GM10847 (cell line): ENCODE results near the gene SLC29A1.
A peak's percentile ranks its signal among the peaks of the same experiment; 100 is the strongest.

Source experiments
- POLR2A ChIP-seq: IDR thresholded peaks from 2 replicates; pipeline ENCODE4 v1.6.1; 2011; ENCODE audit not compliant: insufficient read length; ENCODE audit errors: extremely low read depth

The SLC29A1 gene

GRCh38 chr6:44263354-44264100 is 40.1 kb downstream of the SLC29A1 start:
- TF ChIP-seq POLR2A: peak; percentile 35

- TF ChIP-seq POLR2A: peak; percentile 22
These were observed 41.0 kb downstream of the SLC29A1 start for GRCh38 chr6:44264154-44265006.

- peak; percentile 87 for TF ChIP-seq POLR2A
These were observed 41.8 kb downstream of the SLC29A1 start, which contains the start of gene NFKBIE for GRCh38 chr6:44265007-44265721. Gene NFKBIE, minus strand, starts transcription at chr6:44265551. Its CDS starts 205 bp downstream, at chr6:44265346.

GRCh38 chr6:44265722-44266233 is 42.4 kb downstream of the SLC29A1 start:
- TF ChIP-seq POLR2A: no peak

GRCh38 chr6:44266347-44266746 is 43.0 kb downstream of the SLC29A1 start:
- no peak for TF ChIP-seq POLR2A

- TF ChIP-seq POLR2A: no peak
These were observed 43.9 kb downstream of the SLC29A1 start for GRCh38 chr6:44267252-44267651.

GRCh38 chr6:44268095-44268628 is 44.8 kb downstream of the SLC29A1 start:
- TF ChIP-seq POLR2A: no peak

GRCh38 chr6:44269178-44269920 is 46.0 kb downstream of the SLC29A1 start:
- no peak for TF ChIP-seq POLR2A

GRCh38 chr6:44269921-44270525 is 46.6 kb downstream of the SLC29A1 start, which contains the start of gene TMEM151B:
Gene TMEM151B, plus strand, starts transcription at chr6:44270450. Its CDS starts 293 bp downstream, at chr6:44270743.
- no peak for TF ChIP-seq POLR2A

- TF ChIP-seq POLR2A: no peak
These were observed 47.4 kb downstream of the SLC29A1 start for GRCh38 chr6:44270526-44271405.

- no peak for TF ChIP-seq POLR2A
These were observed 48.0 kb downstream of the SLC29A1 start for GRCh38 chr6:44271406-44271723.

GRCh38 chr6:44271914-44272313 is 48.5 kb downstream of the SLC29A1 start:
- TF ChIP-seq POLR2A: no peak

- TF ChIP-seq POLR2A: no peak
These were observed 49.1 kb downstream of the SLC29A1 start for GRCh38 chr6:44272529-44272928.

GRCh38 chr6:44272999-44273566 is 49.7 kb downstream of the SLC29A1 start:
- no peak for TF ChIP-seq POLR2A
